Neural crest cell (in vitro differentiated cells): ENCODE results near the gene PMIS2. TPM values are rescaled to one million over a fixed set of nuclear protein-coding genes. Genes with fewer than 3 reads are reported as not detected.
A peak's percentile ranks its signal among the peaks of the same experiment; 100 is the strongest.

Source experiments
- DNase-seq: peaks from one replicate; pipeline ENCODE4 v3.0.0; 2021; ENCODE audit warnings: low read depth, mixed read lengths, low spot score
- H3K27ac Mint-ChIP-seq: one replicate; pipeline ENCODE4 v1.8.0; 2021; ENCODE audit warnings: mild to moderate bottlenecking, mixed read lengths; ENCODE audit not compliant: unreplicated experiment
- H3K27me3 Mint-ChIP-seq: 2 replicates; pipeline ENCODE4 v1.8.0; 2021; ENCODE audit warnings: low read depth, mild to moderate bottlenecking, mixed read lengths
- H3K36me3 Mint-ChIP-seq: 2 replicates; pipeline ENCODE4 v1.8.0; 2021; ENCODE audit warnings: low read depth, mild to moderate bottlenecking, mixed read lengths
- H3K4me1 Mint-ChIP-seq: 2 replicates; pipeline ENCODE4 v1.8.0; 2021; ENCODE audit warnings: mixed read lengths
- H3K4me3 Mint-ChIP-seq: one replicate; pipeline ENCODE4 v1.8.0; 2021; ENCODE audit warnings: mild to moderate bottlenecking, mixed read lengths
- H3K9me3 Mint-ChIP-seq: 2 replicates; pipeline ENCODE4 v1.8.0; 2021; ENCODE audit warnings: mixed read lengths
- CTCF ChIP-seq: fragments of 200-600 bp; sonication (generic); conservative IDR thresholded peaks from 2 replicates; pipeline ENCODE4 v1.5.0; 2021; ENCODE audit warnings: antibody characterized with exemption, mild to moderate bottlenecking
- total RNA-seq: library from RNA; stranded (reverse); gene quantifications from 2 replicates; pipeline ENCODE4 v1.2.1, GENCODE V29; 2021

PMIS2 gene
- total RNA-seq, 1 donor from 2014 or later: not detected

- no peak for TF ChIP-seq CTCF
- H3K4me3 Mint-ChIP-seq: no peak overlapping the region
- DNase-seq: no peak
- no peaks in the 10 kb centered on the region for H3K36me3 Mint-ChIP-seq
- peaks cover 10% of the 10 kb centered on the region for H3K4me1 Mint-ChIP-seq
- H3K9me3 Mint-ChIP-seq: no peaks in the 10 kb centered on the region
- peaks cover 83% of the 10 kb centered on the region for H3K27me3 Mint-ChIP-seq
- no peak overlapping the region for H3K27ac Mint-ChIP-seq
These were observed 27.3 kb upstream of the PMIS2 start for GRCh38 chr19:35558400-35559280.

GRCh38 chr19:35559281-35559659 lies 26.7 kb upstream of the PMIS2 start:
- Mint-ChIP-seq H3K4me1 (peaks cover 10% of the 10 kb centered on the region), H3K36me3 (no peaks in the 10 kb centered on the region), H3K9me3 (no peaks in the 10 kb centered on the region), H3K4me3 (no peak overlapping the region), H3K27ac (no peak overlapping the region), H3K27me3 (peaks cover 84% of the 10 kb centered on the region)
- no peak for TF ChIP-seq CTCF
- no peak for DNase-seq

- H3K9me3 Mint-ChIP-seq: no peaks in the 10 kb centered on the region
- no peak overlapping the region for H3K27ac Mint-ChIP-seq
- DNase-seq: no peak
- H3K4me1 Mint-ChIP-seq: peaks cover 10% of the 10 kb centered on the region
- peaks cover 82% of the 10 kb centered on the region for H3K27me3 Mint-ChIP-seq
- no peak overlapping the region for H3K4me3 Mint-ChIP-seq
- TF ChIP-seq CTCF: no peak
- no peaks in the 10 kb centered on the region for H3K36me3 Mint-ChIP-seq
These were observed 26.2 kb upstream of the PMIS2 start for GRCh38 chr19:35559781-35560180.

DNA sequence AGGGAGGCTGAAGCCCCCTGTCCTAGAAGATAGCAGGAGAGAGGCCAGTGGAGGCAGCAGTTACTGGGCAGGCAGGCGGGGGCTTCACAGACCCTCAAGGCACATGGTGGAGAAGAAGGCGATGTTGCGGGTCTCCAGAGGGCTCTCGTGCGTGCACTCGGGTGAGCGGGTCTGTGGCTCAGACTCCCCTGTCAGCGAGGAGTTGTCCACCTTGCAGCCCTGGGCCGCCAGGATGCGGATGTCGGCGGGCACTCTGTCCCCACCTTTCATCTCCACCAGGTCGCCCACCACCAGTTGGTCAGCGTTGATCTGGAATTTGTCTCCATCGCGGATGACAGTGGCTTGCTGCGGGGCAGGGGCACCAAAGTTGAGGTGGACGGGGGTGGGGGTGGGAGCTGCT lies 25.7 kb upstream of the PMIS2 start:
- Mint-ChIP-seq H3K36me3 (no peaks in the 10 kb centered on the region), H3K27me3 (peaks cover 81% of the 10 kb centered on the region), H3K27ac (no peak overlapping the region), H3K9me3 (no peaks in the 10 kb centered on the region), H3K4me3 (no peak overlapping the region), H3K4me1 (peaks cover 10% of the 10 kb centered on the region)
- no peak for TF ChIP-seq CTCF
- no peak for DNase-seq

- Mint-ChIP-seq H3K27ac (no peak overlapping the region), H3K4me1 (peaks cover 9% of the 10 kb centered on the region), H3K36me3 (no peaks in the 10 kb centered on the region), H3K27me3 (peaks cover 82% of the 10 kb centered on the region), H3K4me3 (peak overlapping the region; percentile 42), H3K9me3 (no peaks in the 10 kb centered on the region)
- DNase-seq: no peak
- no peak for TF ChIP-seq CTCF
These were observed 25.3 kb upstream of the PMIS2 start for GRCh38 chr19:35560677-35561076.
